ENCODE data around the gene TBC1D2B.
"Not testable (repeated sequence)": the region's sequence is repeated elsewhere in the genome, so short reads cannot be mapped to it uniquely, and the experiment has no call there.

DNA sequence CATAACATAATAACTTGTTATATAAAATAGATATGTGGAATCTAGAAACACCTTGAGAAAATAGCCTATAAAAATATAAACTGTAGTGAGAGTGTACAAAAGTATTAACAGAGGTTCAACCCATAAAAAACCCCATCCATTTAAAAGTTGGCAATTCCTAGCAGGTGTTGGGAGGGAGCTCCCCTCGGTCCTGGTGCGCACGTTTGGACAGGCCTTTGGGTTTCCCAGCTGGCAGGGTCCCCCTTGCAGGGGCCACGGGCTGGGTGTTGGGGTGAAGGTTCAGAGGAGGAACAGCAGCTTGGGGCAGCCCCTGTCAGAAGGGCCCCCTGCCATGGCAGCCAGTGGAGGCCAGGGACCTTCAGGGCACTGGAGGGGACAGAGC lies 82.0 kb downstream of the TBC1D2B start:
- not testable (repeated sequence) for TF ChIP-seq CTCF, POLR2A (IDR thresholded peaks at IDR 0.05)

Data from body of pancreas (tissue), 4 donors.